HG02973 (cell line): ENCODE data around the gene ATP2A2.
A peak's percentile ranks its signal among the peaks of the same experiment; 100 is the strongest.

Source experiments
- ATAC-seq: cut with Tn5 transposase; IDR thresholded peaks from one replicate; pipeline ENCODE4 v1.9.1; 2021; ENCODE audit warnings: moderate library complexity; ENCODE audit not compliant: unreplicated experiment

ATP2A2 gene

GRCh38 chr12:110258466-110258865, 22.6 kb upstream of the ATP2A2 start:
- no peak for ATAC-seq

- ATAC-seq, result no peak
Measured at GRCh38 chr12:110262442-110263388, 18.3 kb upstream of the ATP2A2 start.

DNA sequence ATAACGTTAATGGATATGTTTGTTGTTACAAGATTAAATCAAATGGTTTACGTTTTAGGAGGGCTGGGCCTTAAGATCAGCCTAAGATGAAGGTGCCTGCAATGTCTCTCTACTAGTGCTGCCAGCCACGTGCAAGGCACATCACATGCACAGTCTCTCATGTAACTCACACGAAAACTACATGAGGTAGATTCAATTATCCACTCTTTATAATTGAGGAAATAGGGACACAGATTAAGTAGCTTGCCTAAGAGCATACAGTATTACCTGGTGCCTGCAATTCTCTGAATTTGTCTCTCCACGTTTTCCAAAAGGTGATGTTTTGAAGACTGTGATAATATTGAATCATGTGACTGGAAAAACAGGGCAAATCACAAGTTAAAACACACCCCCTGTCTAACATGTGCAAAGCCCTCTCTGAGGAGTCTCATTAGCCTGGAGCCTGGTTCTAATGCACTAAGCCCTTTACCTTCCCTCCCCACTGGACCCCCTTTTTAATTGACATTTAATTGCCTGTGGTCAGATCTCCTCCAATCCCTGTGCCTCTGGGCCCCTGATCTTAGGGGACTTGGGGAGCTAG, 14.6 kb upstream of the ATP2A2 start:
- ATAC-seq, result no peak

DNA sequence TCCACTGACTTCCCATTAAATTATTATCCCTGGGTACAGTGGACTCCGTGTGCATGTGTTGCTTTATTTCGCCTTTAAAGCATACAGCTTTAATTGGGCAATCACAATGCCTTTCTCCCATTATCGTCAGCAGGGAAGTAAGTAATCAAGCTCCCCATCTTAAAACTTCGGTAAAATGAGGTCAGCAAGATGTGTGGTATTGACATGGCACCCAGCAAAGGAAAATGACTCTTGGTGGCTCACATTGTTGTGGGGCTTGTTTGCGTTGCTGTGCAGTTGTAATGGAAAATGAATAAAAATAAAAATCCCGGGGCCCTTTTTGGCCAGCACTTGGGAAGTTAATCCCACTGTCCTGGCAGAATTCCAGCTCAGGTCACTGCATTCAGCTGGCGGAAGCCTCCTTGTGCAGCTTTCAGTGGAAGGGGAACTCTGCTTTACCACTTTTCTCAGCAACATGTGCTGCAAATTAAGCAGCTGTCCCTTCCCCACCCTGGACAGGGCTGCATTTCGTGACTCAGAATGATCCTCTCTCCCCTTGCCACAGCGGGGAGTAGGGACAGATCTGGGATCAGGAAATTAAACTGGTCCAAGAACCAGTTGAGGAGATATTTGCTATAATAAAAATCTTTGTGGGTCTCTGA, 13.9 kb upstream of the ATP2A2 start:
- ATAC-seq, result no peak

DNA sequence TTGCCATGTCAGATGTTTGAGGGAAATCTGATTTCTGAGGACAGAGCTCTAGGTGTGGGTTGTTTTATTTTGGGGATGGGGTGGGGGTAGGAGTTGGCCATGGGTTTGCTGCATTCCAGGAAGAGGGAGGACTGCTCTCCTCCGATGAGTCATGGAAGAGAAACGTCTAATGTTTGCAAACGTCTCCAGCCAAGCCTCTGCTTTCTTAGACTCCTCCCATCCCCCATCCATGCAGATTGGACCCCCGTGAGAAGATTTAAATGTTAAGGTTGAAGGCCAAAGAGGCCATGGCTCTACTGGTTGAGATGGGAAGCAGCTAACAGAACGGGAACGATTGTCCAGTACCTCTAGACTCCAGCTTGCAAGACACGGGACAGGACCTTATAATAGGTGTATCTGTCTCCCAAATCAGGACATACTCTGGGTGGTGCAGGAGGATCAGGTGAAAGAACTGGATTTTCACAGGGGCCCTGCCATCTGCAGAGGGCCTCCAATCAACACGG, 11.4 kb upstream of the ATP2A2 start:
- ATAC-seq, result no peak

GRCh38 chr12:110270125-110270962, 10.7 kb upstream of the ATP2A2 start:
- ATAC-seq, result no peak

DNA sequence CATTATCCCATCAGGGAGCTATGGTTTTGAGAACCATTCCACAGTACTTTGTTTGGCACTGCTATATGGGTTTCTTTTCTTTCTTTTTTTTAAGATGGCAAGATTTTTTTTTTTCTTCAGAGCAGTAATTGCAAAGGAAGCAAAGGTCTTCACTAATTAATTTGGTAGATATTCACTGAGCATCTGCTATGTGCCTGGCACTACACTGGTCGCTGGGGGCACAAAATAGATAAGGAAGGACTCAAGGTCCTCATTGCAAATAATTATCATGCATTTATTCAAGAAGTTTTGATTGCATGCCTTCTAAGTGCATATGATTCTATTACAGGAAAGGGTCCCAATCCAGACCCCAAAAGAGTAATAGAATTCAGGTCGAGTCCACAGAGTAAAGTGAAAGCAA, 10.0 kb upstream of the ATP2A2 start:
- no peak for ATAC-seq

DNA sequence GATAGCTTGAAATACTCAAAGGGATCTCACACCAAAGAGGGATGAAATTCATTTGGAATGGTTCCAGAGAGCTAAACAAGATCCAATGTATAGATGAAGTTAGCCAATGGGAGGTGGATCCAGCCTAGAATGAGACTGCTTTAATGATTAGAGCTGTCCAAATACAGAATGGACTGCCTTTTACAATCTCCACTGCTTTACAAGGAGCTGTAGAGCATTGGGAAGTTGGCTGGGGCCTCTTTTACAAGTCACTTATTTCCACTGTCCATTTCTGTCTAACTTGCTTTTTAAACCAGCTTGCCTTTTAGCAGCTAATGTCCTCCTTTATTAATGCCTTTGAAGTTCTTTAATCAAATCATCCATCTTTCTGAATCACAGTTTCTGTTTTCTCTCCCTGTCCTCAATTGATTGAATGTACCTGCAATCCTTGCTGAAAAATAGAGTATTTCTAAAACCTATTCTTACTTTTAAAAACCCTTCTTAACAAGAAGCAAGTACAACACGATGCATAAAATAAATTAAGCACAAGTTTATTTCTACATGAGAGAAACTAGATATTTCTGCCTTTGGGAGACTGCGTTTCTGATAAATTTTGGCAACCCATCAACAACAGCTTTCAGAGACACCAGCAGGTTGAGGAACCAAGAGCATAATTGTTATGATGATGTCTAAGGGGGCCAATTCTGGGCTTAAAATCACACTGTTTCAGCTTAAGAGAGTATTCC, 3.4 kb upstream of the ATP2A2 start:
- no peak for ATAC-seq

DNA sequence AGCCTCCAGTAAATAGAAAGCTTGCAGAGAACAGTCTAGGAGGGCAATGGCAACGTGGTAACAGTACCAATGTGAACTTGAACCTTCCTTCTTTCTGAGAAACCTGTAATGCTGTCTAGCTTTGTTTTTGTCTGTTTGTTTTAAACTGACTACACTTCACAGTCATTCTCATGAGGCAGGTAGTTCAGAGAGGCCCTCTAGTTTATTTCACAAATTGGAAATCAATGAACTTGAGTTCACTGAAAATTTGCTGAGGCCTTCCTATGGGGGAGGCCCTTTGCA, 2.9 kb upstream of the ATP2A2 start:
- ATAC-seq, result no peak

- no peak for ATAC-seq
Measured at GRCh38 chr12:110279566-110280375, 1.3 kb upstream of the ATP2A2 start.

- ATAC-seq, result peak; percentile 8
Measured at GRCh38 chr12:110280392-110280778, 662 bp upstream of the ATP2A2 start.

DNA sequence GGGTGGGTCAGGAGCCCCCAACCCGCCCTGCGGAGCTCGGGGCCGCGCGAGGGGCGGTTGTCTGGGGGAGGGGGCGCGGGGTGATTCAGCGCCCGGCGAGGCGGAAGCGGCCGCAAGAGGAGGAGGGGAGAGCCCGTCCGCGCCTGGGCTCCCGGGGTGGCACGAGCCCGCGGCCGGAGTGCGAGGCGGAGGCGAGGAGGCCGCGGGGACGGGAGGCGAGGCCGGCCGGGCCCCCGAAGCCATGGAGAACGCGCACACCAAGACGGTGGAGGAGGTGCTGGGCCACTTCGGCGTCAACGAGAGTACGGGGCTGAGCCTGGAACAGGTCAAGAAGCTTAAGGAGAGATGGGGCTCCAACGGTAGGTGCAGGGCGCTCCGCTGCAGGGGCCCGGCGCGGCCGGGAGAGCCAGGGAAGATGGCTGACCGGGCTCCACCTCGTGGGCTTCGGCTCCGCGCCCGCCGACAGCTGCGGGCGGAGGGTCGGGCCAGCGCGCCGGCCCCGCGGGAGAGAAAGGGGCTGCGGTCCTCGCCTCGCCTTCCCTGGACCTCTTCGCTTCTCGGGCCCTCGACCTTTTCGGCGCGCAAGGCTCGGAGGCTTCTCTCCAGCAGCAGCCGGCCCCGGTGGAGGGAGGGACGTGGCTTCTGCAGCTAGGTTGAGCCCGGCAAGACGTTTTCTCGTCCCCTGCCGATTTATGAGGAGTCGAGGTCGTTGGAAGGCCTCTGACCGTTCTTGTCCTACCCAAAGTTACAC, 677 bp downstream of the ATP2A2 start:
- ATAC-seq, result peak; percentile 30

GRCh38 chr12:110282300-110282860, 1.3 kb downstream of the ATP2A2 start:
- peak; percentile 17 for ATAC-seq

DNA sequence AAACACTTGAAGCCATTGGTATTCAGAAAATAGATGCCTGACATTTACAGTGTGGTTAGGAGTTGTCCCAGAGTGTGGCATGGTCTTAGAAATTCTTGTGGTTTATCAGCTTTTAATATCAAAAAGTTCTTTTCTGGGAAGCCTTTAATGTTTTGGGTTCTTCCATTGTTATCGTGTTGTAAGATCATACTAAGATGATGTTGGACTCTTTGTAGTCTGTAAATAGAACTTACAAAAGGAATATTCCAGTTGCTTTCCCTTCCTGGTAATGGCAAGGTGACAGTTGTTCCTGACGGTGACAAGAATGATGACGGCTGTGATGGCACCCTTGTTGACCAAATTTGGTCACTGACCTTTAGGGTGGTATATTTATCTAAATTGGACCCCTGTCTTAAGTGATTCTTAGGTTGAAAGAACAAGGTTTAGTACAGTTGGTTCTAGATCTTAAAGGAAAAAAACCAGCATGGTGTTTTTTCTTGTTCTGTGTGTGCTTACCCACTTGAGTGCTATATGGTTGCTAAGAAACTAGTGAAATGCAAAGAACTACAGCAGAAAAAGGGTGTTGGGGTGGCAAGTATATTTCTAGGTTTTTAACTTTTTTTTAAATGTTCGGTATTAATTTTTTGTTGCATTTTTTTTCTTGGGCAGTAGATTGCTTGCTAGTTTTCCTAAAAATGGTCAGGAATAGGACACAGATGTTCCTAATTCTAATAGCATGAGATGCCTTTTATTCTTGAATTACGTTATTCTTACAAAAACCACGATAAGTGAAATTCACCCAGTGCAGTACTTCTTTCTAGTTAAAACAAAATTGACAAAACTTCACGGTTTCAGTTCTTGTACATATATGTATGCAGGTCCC, 2.1 kb downstream of the ATP2A2 start:
- ATAC-seq, result no peak

DNA sequence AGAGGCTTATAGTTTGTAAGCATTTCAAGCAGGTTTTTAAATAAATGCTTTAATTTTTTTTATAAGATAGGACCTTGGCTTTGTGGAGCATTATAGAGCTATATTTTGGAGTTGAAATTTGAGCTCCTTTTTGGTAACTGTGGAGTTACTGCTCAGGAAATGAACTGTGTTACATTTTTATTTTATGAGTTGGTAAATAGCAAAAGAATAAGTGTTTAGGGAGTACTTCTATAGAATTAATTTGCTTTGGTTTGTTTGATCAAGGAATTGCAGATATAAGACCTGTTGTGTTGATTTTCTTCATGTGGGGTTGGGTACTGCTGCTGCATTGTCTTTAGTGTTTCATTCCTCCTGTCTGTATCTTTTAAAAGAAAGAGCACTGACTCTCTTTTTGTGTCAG, 3.5 kb downstream of the ATP2A2 start:
- no peak for ATAC-seq

DNA sequence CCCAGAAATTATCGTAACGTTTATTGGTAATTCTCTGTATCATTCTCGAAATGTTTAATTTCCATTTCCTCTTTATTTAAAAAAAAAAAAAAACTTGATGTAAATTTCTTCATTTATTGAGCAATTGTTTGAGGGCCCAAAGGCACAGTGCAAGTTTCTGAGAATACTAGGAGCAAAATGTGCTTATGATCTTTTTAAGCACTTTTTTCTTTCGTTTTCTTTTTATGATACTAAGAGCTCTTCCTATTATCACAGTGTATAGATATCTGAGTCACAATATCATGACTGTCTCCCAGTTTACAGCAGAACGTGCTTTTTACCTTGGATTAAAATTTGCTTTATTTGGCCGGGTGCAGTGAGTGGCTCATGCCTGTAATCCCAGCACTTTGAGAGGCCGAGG, 5.6 kb downstream of the ATP2A2 start:
- ATAC-seq, result no peak

GRCh38 chr12:110287986-110288385, 6.9 kb downstream of the ATP2A2 start:
- ATAC-seq, result no peak
